ENCODE results near the gene RARA. TPM values are rescaled to one million over a fixed set of nuclear protein-coding genes. Genes with fewer than 3 reads are reported as not detected.
"Not testable (repeated sequence)": the region's sequence is repeated elsewhere in the genome, so short reads cannot be mapped to it uniquely, and the experiment has no call there.

RARA gene
- total RNA-seq, 4 donors from 2014 or later, result 26.2 to 53.5 (median 52.2) TPM

- no peak for DNase-seq (ENCODE audit: extremely low spot score)
- WGBS, result 92% methylated on average over 13 of the region's 13 CpGs
Observed at GRCh38 chr17:40377832-40378231, 68.9 kb downstream of the RARA start.

GRCh38 chr17:40378966-40379365 is 70.0 kb downstream of the RARA start:
- no peak overlapping the region for H3K4me3 ChIP-seq
- DNase-seq (ENCODE audit: extremely low spot score), result peak; percentile 66
- intact Hi-C loops (cut with DNase I), result no loop called here
- H3K9me3 ChIP-seq, result no peaks in the 10 kb centered on the region
- 93% methylated on average over 7 of the region's 7 CpGs for WGBS
- H3K27ac ChIP-seq (replicated peaks in 1 of 4), result no peak overlapping the region
- TF ChIP-seq CTCF (IDR thresholded peaks at IDR 0.05), result no peak
- TF ChIP-seq EP300 (IDR thresholded peaks at IDR 0.05), result no peak
- TF ChIP-seq POLR2A (IDR thresholded peaks at IDR 0.05; ENCODE audit: low read depth), result no peak
- no peak for TF ChIP-seq POLR2AphosphoS5 (IDR thresholded peaks at IDR 0.05)
- H3K4me1 ChIP-seq, result no peaks in the 10 kb centered on the region
- H3K27me3 ChIP-seq, result no peaks in the 10 kb centered on the region
- no peaks in the 10 kb centered on the region for H3K36me3 ChIP-seq

More at GRCh38 chr17:40377832-40378231, 68.9 kb downstream of the RARA start:
- H3K9me3 ChIP-seq, result no peaks in the 10 kb centered on the region
- no peaks in the 10 kb centered on the region for H3K4me1 ChIP-seq
- TF ChIP-seq CTCF (IDR thresholded peaks at IDR 0.05), result no peak
- TF ChIP-seq EP300 (IDR thresholded peaks at IDR 0.05), result no peak
- TF ChIP-seq POLR2AphosphoS5 (IDR thresholded peaks at IDR 0.05), result no peak
- no peak for TF ChIP-seq POLR2A (IDR thresholded peaks at IDR 0.05; ENCODE audit: low read depth)
- no peak overlapping the region for H3K27ac ChIP-seq (replicated peaks in 1 of 4)
- no peaks in the 10 kb centered on the region for H3K27me3 ChIP-seq
- intact Hi-C loops (cut with DNase I), result no loop called here
- H3K4me3 ChIP-seq, result no peak overlapping the region
- no peaks in the 10 kb centered on the region for H3K36me3 ChIP-seq

- H3K4me3 ChIP-seq, result no peak overlapping the region
- WGBS, result 84% methylated on average over 4 of the region's 4 CpGs
- no peaks in the 10 kb centered on the region for H3K27me3 ChIP-seq
- no peak for TF ChIP-seq POLR2AphosphoS5 (IDR thresholded peaks at IDR 0.05)
- no peak for TF ChIP-seq CTCF (IDR thresholded peaks at IDR 0.05)
- no peak for TF ChIP-seq EP300 (IDR thresholded peaks at IDR 0.05)
- no peak for TF ChIP-seq POLR2A (IDR thresholded peaks at IDR 0.05; ENCODE audit: low read depth)
- H3K27ac ChIP-seq (replicated peaks in 1 of 4), result no peak overlapping the region
- H3K9me3 ChIP-seq, result no peaks in the 10 kb centered on the region
- no peaks in the 10 kb centered on the region for H3K36me3 ChIP-seq
- intact Hi-C loops (cut with DNase I), result no loop called here
- H3K4me1 ChIP-seq, result no peaks in the 10 kb centered on the region
- DNase-seq (ENCODE audit: extremely low spot score), result no peak
Observed at GRCh38 chr17:40382251-40382650, 73.3 kb downstream of the RARA start.

GRCh38 chr17:40386555-40386954 is 77.6 kb downstream of the RARA start:
- WGBS, result 98% methylated on average over 3 of the region's 3 CpGs

GRCh38 chr17:40399185-40399584 is 90.2 kb downstream of the RARA start:
- H3K4me1 ChIP-seq, result peaks cover 0 to 2% (median 0%) of the 10 kb centered on the region in 4 donors
- WGBS, result 50% methylated on average over 4 of the region's 4 CpGs
- intact Hi-C loops (cut with DNase I), result loop anchor here (2.0 to 5.0 kb wide), 2 partner anchors 134 to 163 kb away; no protein-coding TSS in a partner anchor

More at GRCh38 chr17:40386555-40386954, 77.6 kb downstream of the RARA start:
- intact Hi-C loops (cut with DNase I); H3K4me3 ChIP-seq; DNase-seq (ENCODE audit: extremely low spot score); H3K27ac ChIP-seq (replicated peaks in 1 of 4); H3K4me1 ChIP-seq; H3K9me3 ChIP-seq; H3K36me3 ChIP-seq; H3K27me3 ChIP-seq: not testable (repeated sequence)

More at GRCh38 chr17:40399185-40399584, 90.2 kb downstream of the RARA start:
- Histone ChIP-seq H3K27me3 (no peaks in the 10 kb centered on the region), H3K36me3 (no peaks in the 10 kb centered on the region), H3K9me3 (no peaks in the 10 kb centered on the region), H3K4me3 (no peak overlapping the region), H3K27ac (replicated peaks in 1 of 4) (no peak overlapping the region)
- TF ChIP-seq CTCF (IDR thresholded peaks at IDR 0.05) (peak; percentile 58 to 65 (median 62)), POLR2A (IDR thresholded peaks at IDR 0.05; ENCODE audit: low read depth) (no peak)
- DNase-seq (ENCODE audit: extremely low spot score), result no peak
